T-cell (primary cell): ENCODE data around the gene LAG3. TPM values are rescaled to one million over a fixed set of nuclear protein-coding genes. Genes with fewer than 3 reads are reported as not detected.

Experiments
- ATAC-seq, 4 experiments: fragments of 200-7000 bp in 3 of 4; fragments of 150-1000 bp in 1 of 4; cut with Tn5 transposase; replicated peaks in 1 of 4; 1 replicate in 3 of 4; 2 replicates in 1 of 4; pipeline ENCODE4 v1.10.0; 2021; ENCODE audit warnings: moderate library complexity in 3 of 4, mild to moderate bottlenecking in 2 of 4, moderate number of reproducible peaks in 1 of 4
- CTCF ChIA-PET, 2 donors: fragments of 300-600 bp; sonication (Branson Sonifier 250); formaldehyde crosslinking; loops; one replicate each; lab custom pipeline; 2022; ENCODE audit warnings: antibody characterized with exemption in 2 of 2; lab: Charles Lee
- POLR2A ChIA-PET, 2 donors: fragments of 300-600 bp; sonication (Branson Sonifier 250); formaldehyde crosslinking; loops; one replicate each; lab custom pipeline; 2022; ENCODE audit warnings: antibody characterized with exemption in 2 of 2; lab: Charles Lee
- DNase-seq, 35 experiments: peaks; one replicate each; pipeline versions ENCODE4 v3.0.0 to v3.0.0-alpha.2; 2013 to 2023
- H3K27ac ChIP-seq: one replicate; pipeline ENCODE4 v1.5.1; 2013; ENCODE audit warnings: low read length
- H3K27me3 ChIP-seq, 2 experiments: replicated peaks in 1 of 2; 1 replicate in 1 of 2; 2 replicates in 1 of 2; pipeline versions ENCODE4 v1.6.1 to v1.7.0; 2013; ENCODE audit warnings: low read length in 1 of 2, mixed read lengths in 1 of 2; ENCODE audit not compliant: control insufficient read depth in 2 of 2, insufficient read depth in 2 of 2; ENCODE audit errors: extremely low read depth in 1 of 2
- H3K36me3 ChIP-seq, 2 donors: 1 replicate in 1 of 2; 2 replicates in 1 of 2; pipeline versions ENCODE4 v1.6.1 to v1.7.0; 2013; ENCODE audit warnings: low read length in 1 of 2; ENCODE audit not compliant: control insufficient read depth in 2 of 2, insufficient read depth in 1 of 2; ENCODE audit errors: extremely low read depth in 1 of 2
- H3K4me1 ChIP-seq, 2 experiments: 1 replicate in 1 of 2; 2 replicates in 1 of 2; pipeline versions ENCODE4 v1.6.1 to v1.7.0; 2013; ENCODE audit warnings: low read length in 2 of 2, mixed read lengths in 1 of 2; ENCODE audit not compliant: insufficient read depth in 2 of 2, control insufficient read depth in 1 of 2; ENCODE audit errors: extremely low read depth in 1 of 2
- H3K4me3 ChIP-seq, 2 donors: 1 replicate in 1 of 2; 2 replicates in 1 of 2; pipeline versions ENCODE4 v1.5.1 to v1.7.0; 2013; ENCODE audit warnings: mild to moderate bottlenecking in 2 of 2, low read length in 1 of 2, moderate library complexity in 1 of 2; ENCODE audit not compliant: control insufficient read depth in 1 of 2; ENCODE audit errors: extremely low read depth in 1 of 2
- H3K9me3 ChIP-seq: 2 replicates; pipeline ENCODE4 v1.7.0; 2013
- H3K27ac Mint-ChIP-seq, 2 donors: one replicate each; pipeline ENCODE4 v1.8.0; 2020 to 2021; ENCODE audit warnings: mild to moderate bottlenecking in 2 of 2, mixed read lengths in 2 of 2
- H3K27me3 Mint-ChIP-seq, 2 donors: one replicate each; pipeline ENCODE4 v1.8.0; 2021 to 2022; ENCODE audit warnings: mixed read lengths in 2 of 2
- H3K36me3 Mint-ChIP-seq: one replicate; pipeline ENCODE4 v1.8.0; 2021; ENCODE audit warnings: mixed read lengths
- H3K4me1 Mint-ChIP-seq, 3 donors: one replicate each; pipeline ENCODE4 v1.8.0; 2020 to 2022; ENCODE audit warnings: mixed read lengths in 3 of 3, mild to moderate bottlenecking in 1 of 3
- H3K4me3 Mint-ChIP-seq, 3 donors: one replicate each; pipeline ENCODE4 v1.8.0; 2020 to 2022; ENCODE audit warnings: mild to moderate bottlenecking in 3 of 3, mixed read lengths in 3 of 3, moderate library complexity in 3 of 3
- H3K9me3 Mint-ChIP-seq, 3 donors: one replicate each; pipeline ENCODE4 v1.8.0; 2020 to 2022; ENCODE audit warnings: mixed read lengths in 3 of 3
- WGBS: methylation state at CpG from one replicate; pipeline ENCODE4 v1.1.5; 2013; ENCODE audit warnings: missing lambda C conversion rate; ENCODE audit not compliant: insufficient coverage; 5-methylcytosine and 5-hydroxymethylcytosine counted together
- total RNA-seq, 35 experiments: library from RNA in 6 of 35; stranded (reverse) in 6 of 35; fragments of 120-200 nt in 1 of 35; gene quantifications; one replicate each; pipeline versions ENCODE4 v1.2.1 to v1.2.4 and lab custom pipeline; 2013 to 2026

LAG3 gene
- total RNA-seq, 5 donors from 2014 or later (not counting 1 experiment from before 2014, with no cell fraction given): 3.7 to 10.6 (median 7.3) TPM

GRCh38 chr12:6810758-6811157 lies 38.4 kb downstream of the LAG3 start:
- peaks cover 9% of the 10 kb centered on the region for H3K36me3 Mint-ChIP-seq
- Histone ChIP-seq H3K9me3 (no peaks in the 10 kb centered on the region), H3K27ac (no peak overlapping the region), H3K4me3 (no peak overlapping the region), H3K36me3 (peaks cover 16 to 25% of the 10 kb centered on the region in 2 donors), H3K4me1 (no peaks in the 10 kb centered on the region), H3K27me3 (no peaks in the 10 kb centered on the region)
- H3K4me3 Mint-ChIP-seq: no peak overlapping the region
- H3K9me3 Mint-ChIP-seq: no peaks in the 10 kb centered on the region
- ATAC-seq: no peak
- 70% methylated on average over 1 of the region's 1 CpG for WGBS
- peak overlapping the region; percentile 30 to 84 for H3K27ac Mint-ChIP-seq
- H3K27me3 Mint-ChIP-seq: no peaks in the 10 kb centered on the region
- ChIA-PET POLR2A (no interaction called here), CTCF (interaction anchor here (0.6 to 0.8 kb wide), 6 partner anchors 12 to 369 kb away, joined by 3 to 8 read pairs (median 4); no protein-coding TSS in a partner anchor)
- DNase-seq: no peak
- H3K4me1 Mint-ChIP-seq: peaks cover 12 to 18% (median 16%) of the 10 kb centered on the region in 3 donors

GRCh38 chr12:6813363-6813762 lies 41.0 kb downstream of the LAG3 start:
- Histone ChIP-seq H3K27ac (no peak overlapping the region), H3K36me3 (peaks cover 16 to 44% of the 10 kb centered on the region in 2 donors), H3K4me3 (no peak overlapping the region), H3K27me3 (no peaks in the 10 kb centered on the region), H3K4me1 (no peaks in the 10 kb centered on the region), H3K9me3 (no peaks in the 10 kb centered on the region)
- Mint-ChIP-seq H3K4me3 (no peak overlapping the region), H3K9me3 (no peaks in the 10 kb centered on the region), H3K4me1 (peaks cover 12 to 23% (median 16%) of the 10 kb centered on the region in 3 donors), H3K27me3 (no peaks in the 10 kb centered on the region), H3K27ac (no peak overlapping the region), H3K36me3 (peaks cover 20% of the 10 kb centered on the region)
- ChIA-PET POLR2A (interaction anchor here (0.5 to 0.7 kb wide), 6 partner anchors 8 to 260 kb away, joined by 3 to 8 read pairs (median 6); no protein-coding TSS in a partner anchor), CTCF (interaction anchor here (0.6 to 1.5 kb wide), 8 partner anchors 17 to 434 kb away, joined by 3 to 5 read pairs (median 4); no protein-coding TSS in a partner anchor)
- WGBS: no CpG with 5 or more reads among the region's 4 CpGs
- no peak for DNase-seq
- ATAC-seq: no peak

- H3K27ac Mint-ChIP-seq: no peak overlapping the region
Observed at GRCh38 chr12:6816598-6816997, 44.3 kb downstream of the LAG3 start.

GRCh38 chr12:6817098-6817497 lies 44.8 kb downstream of the LAG3 start:
- no peak overlapping the region for H3K4me3 ChIP-seq
- Mint-ChIP-seq H3K27ac (no peak overlapping the region), H3K27me3 (peaks cover 0 to 7% of the 10 kb centered on the region in 2 donors), H3K4me3 (no peak overlapping the region), H3K36me3 (peaks cover 23% of the 10 kb centered on the region), H3K9me3 (no peaks in the 10 kb centered on the region), H3K4me1 (peaks cover 10 to 22% (median 15%) of the 10 kb centered on the region in 3 donors)
- peaks cover 0 to 16% of the 10 kb centered on the region in 2 experiments for H3K27me3 ChIP-seq
- H3K9me3 ChIP-seq: no peaks in the 10 kb centered on the region
- WGBS: 94% methylated on average over 8 of the region's 8 CpGs
- H3K36me3 ChIP-seq: peaks cover 10 to 47% of the 10 kb centered on the region in 2 donors
- H3K27ac ChIP-seq: no peak overlapping the region
- H3K4me1 ChIP-seq: peaks cover 3 to 18% of the 10 kb centered on the region in 2 experiments
- ATAC-seq (no peak), DNase-seq (no peak)
- CTCF ChIA-PET: interaction anchor here in 1 of 2 donors (1.1 kb wide), 1 partner anchor 11 kb away, joined by 3 read pairs; no protein-coding TSS in a partner anchor
- POLR2A ChIA-PET: no interaction called here

More at GRCh38 chr12:6816598-6816997, 44.3 kb downstream of the LAG3 start:
- Mint-ChIP-seq H3K4me1 (peaks cover 7 to 17% (median 12%) of the 10 kb centered on the region in 3 donors), H3K4me3 (no peak overlapping the region), H3K27me3 (peaks cover 0 to 7% of the 10 kb centered on the region in 2 donors), H3K36me3 (peaks cover 23% of the 10 kb centered on the region), H3K9me3 (no peaks in the 10 kb centered on the region)
- H3K36me3 ChIP-seq: peaks cover 10 to 47% of the 10 kb centered on the region in 2 donors
- H3K4me3 ChIP-seq: no peak overlapping the region
- peaks cover 3 to 13% of the 10 kb centered on the region in 2 experiments for H3K4me1 ChIP-seq
- no CpG with 5 or more reads among the region's 3 CpGs for WGBS
- CTCF ChIA-PET: interaction anchor here in 1 of 2 donors (1.1 kb wide), 1 partner anchor 11 kb away, joined by 3 read pairs; no protein-coding TSS in a partner anchor
- peaks cover 0 to 11% of the 10 kb centered on the region in 2 experiments for H3K27me3 ChIP-seq
- no peaks in the 10 kb centered on the region for H3K9me3 ChIP-seq
- H3K27ac ChIP-seq: no peak overlapping the region
- no peak for ATAC-seq
- no peak for DNase-seq
- POLR2A ChIA-PET: no interaction called here

GRCh38 chr12:6817662-6818157 lies 45.4 kb downstream of the LAG3 start:
- Mint-ChIP-seq H3K9me3 (no peaks in the 10 kb centered on the region), H3K27me3 (peaks cover under 1 to 8% of the 10 kb centered on the region in 2 donors), H3K36me3 (peaks cover 23% of the 10 kb centered on the region), H3K4me1 (peaks cover 12 to 27% (median 16%) of the 10 kb centered on the region in 3 donors), H3K27ac (no peak overlapping the region), H3K4me3 (no peak overlapping the region)
- Histone ChIP-seq H3K4me3 (no peak overlapping the region), H3K36me3 (peaks cover 10 to 47% of the 10 kb centered on the region in 2 donors), H3K9me3 (no peaks in the 10 kb centered on the region), H3K27ac (no peak overlapping the region), H3K27me3 (peaks cover 0 to 21% of the 10 kb centered on the region in 2 experiments), H3K4me1 (peaks cover 3 to 19% of the 10 kb centered on the region in 2 experiments)
- ATAC-seq (no peak), DNase-seq (no peak)
- WGBS: 83% methylated on average over 16 of the region's 20 CpGs
- ChIA-PET POLR2A (no interaction called here), CTCF (interaction anchor here in 1 of 2 donors (0.5 kb wide), 1 partner anchor 91 kb away, joined by 3 read pairs; no protein-coding TSS in a partner anchor)

- Mint-ChIP-seq H3K4me1 (peaks cover 12 to 30% (median 16%) of the 10 kb centered on the region in 3 donors), H3K27me3 (peaks cover 4 to 14% of the 10 kb centered on the region in 2 donors), H3K36me3 (peaks cover 23% of the 10 kb centered on the region), H3K9me3 (no peaks in the 10 kb centered on the region), H3K4me3 (no peak overlapping the region), H3K27ac (no peak overlapping the region)
- no peak for ATAC-seq
- WGBS: 90% methylated on average over 10 of the region's 10 CpGs
- Histone ChIP-seq H3K9me3 (no peaks in the 10 kb centered on the region), H3K27me3 (peaks cover 0 to 24% of the 10 kb centered on the region in 2 experiments), H3K4me1 (peaks cover 3 to 19% of the 10 kb centered on the region in 2 experiments), H3K36me3 (peaks cover 10 to 47% of the 10 kb centered on the region in 2 donors), H3K4me3 (no peak overlapping the region), H3K27ac (no peak overlapping the region)
- ChIA-PET POLR2A (no interaction called here), CTCF (interaction anchor here in 1 of 2 donors (0.5 kb wide), 1 partner anchor 92 kb away, joined by 3 read pairs; no protein-coding TSS in a partner anchor)
- no peak for DNase-seq
Observed at GRCh38 chr12:6818222-6818621, 45.9 kb downstream of the LAG3 start.
